Body of pancreas (tissue), 4 donors: Measurements from ENCODE around the gene PER2.

Source experiments
- CTCF ChIP-seq, 7 experiments: fragments of 450-650 bp in 4 of 7; fragments of 200-600 bp in 3 of 7; sonication (generic) in 3 of 7; IDR thresholded peaks; one replicate each; pipeline ENCODE4 v1.5.1; 2016 to 2019; ENCODE audit warnings: antibody characterized with exemption in 7 of 7
- POLR2A ChIP-seq, 3 donors: fragments of 450-650 bp; IDR thresholded peaks; one replicate each; pipeline ENCODE4 v1.6.1; 2016; ENCODE audit warnings: antibody characterized with exemption in 3 of 3, mild to moderate bottlenecking in 2 of 3

GRCh38 chr2:238256111-238256510 lies 32.3 kb downstream of the PER2 start:
- TF ChIP-seq CTCF (IDR thresholded peaks at IDR 0.05) (no peak), POLR2A (IDR thresholded peaks at IDR 0.05) (peak in 1 of 3 donors; percentile 9)
